Measurements from ENCODE around the gene PHLDB3. TPM values are rescaled to one million over a fixed set of nuclear protein-coding genes. Genes with fewer than 3 reads are reported as not detected.
"Not testable (repeated sequence)": the region's sequence is repeated elsewhere in the genome, so short reads cannot be mapped to it uniquely, and the experiment has no call there.

PHLDB3 gene
- total RNA-seq, 6 donors from 2014 or later, result 1.8 to 22.6 (median 13.8) TPM

DNA sequence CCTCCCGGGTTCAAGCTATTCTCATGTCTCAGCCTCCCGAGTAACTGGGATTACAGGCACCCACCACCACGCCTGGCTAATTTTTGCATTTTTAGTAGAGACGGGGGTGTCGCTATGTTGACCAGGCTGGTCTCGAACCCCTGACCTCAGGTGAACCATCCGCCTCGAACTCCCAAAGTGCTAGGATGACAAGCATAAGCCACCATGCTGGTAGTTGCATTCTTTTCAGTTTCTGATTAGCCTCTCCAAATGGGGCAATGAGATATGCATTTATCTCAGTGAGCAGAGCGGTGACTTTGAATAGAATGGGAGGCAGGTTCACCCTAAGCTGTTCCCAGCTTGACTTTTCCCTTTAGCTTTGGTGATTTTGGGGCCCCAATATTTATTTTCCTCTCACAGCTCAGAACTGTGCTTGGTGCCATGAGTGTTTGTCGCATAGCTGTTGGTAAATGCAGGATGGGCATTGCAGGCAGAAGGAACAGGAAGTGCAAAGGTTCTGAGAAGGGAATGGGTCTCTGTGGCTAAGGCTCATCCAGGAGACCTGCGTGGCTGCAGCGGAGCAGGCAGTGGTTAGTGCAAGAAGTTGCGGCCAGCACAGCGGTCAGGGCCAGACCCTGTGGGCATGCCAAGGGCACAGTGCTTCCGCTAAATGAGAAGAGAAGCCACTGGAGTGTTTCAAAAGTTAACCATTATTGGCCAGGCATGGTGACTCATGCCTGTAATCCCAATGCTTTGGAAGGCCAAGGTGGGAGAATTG is 59.8 kb downstream of the PHLDB3 start:
- DNase-seq, result peak in 1 of 2 donors; percentile 23

DNA sequence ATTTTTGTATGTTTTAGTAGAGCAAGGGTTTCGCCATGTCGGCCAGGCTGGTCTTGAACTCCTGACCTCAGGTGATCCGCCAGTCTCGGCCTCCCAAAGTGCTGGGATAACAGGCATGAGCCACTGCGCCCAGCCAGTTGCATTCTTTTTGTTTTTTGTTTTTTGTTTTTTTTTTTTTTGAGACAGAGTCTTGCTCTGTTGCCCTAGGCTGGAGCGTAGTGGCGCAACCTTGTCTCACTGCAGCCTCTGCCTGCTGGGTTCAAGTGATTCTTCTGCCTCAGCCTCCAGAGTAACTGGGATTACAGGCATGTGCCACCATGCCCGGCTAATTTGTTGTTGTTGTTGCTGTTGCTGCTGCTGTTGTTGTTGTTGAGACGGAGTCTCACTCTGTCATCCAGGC is 60.5 kb downstream of the PHLDB3 start:
- ATAC-seq (ENCODE audit: low FRiP score in 2 of 2), result not testable (repeated sequence)

More for the DNA sequence above, 59.8 kb downstream of the PHLDB3 start:
- Histone ChIP-seq H3K27ac (no peak overlapping the region), H3K4me1 (peaks cover 0 to 4% (median 2%) of the 10 kb centered on the region in 4 donors), H3K36me3 (no peaks in the 10 kb centered on the region), H3K4me3 (no peak overlapping the region), H3K9me3 (no peaks in the 10 kb centered on the region), H3K27me3 (no peaks in the 10 kb centered on the region)
- no peak for ATAC-seq (ENCODE audit: low FRiP score in 2 of 2)
- TF ChIP-seq CTCF (IDR thresholded peaks at IDR 0.05) (no peak), EP300 (IDR thresholded peaks at IDR 0.05) (no peak), POLR2AphosphoS5 (IDR thresholded peaks at IDR 0.05) (no peak), POLR2A (IDR thresholded peaks at IDR 0.05) (no peak)
- 83 to 90% methylated on average over 15 of the region's 15 CpGs for WGBS, 2 donors

DNA sequence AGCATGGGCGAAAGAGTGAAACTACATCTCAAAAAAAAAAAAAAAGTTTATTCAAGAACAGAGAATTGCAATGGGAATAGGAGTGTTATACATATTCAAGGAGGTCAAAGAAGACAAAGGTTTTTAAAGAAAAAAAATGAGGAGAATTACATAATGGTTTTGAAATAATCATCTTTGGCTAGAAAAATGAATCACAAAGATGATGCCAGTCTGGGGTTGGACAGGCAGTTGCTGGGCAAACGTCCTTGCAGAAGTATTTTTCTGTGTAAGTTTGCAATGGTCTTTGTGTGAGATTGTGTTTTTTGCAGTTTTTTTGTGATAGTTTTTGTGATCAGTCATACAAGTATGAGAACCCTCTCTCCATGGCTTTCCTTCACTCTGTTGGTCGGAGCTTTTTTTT is 62.8 kb downstream of the PHLDB3 start:
- H3K9me3 ChIP-seq, result no peaks in the 10 kb centered on the region

More for the DNA sequence above, 60.5 kb downstream of the PHLDB3 start:
- not testable (repeated sequence) for H3K36me3 ChIP-seq, H3K4me1 ChIP-seq, H3K4me3 ChIP-seq, H3K27ac ChIP-seq, DNase-seq, H3K9me3 ChIP-seq, H3K27me3 ChIP-seq
- WGBS, 2 donors, result 90 to 93% methylated on average over 9 of the region's 9 CpGs

GRCh38 chr19:43439709-43440063 is 64.9 kb downstream of the PHLDB3 start:
- no peak overlapping the region for H3K4me3 ChIP-seq
- DNase-seq (no peak), ATAC-seq (ENCODE audit: low FRiP score in 2 of 2) (no peak)
- no peaks in the 10 kb centered on the region for H3K36me3 ChIP-seq
- peak overlapping the region in 1 of 4 donors; percentile 66 for H3K27ac ChIP-seq
- no peak for TF ChIP-seq EP300 (IDR thresholded peaks at IDR 0.05)
- no peak for TF ChIP-seq CTCF (IDR thresholded peaks at IDR 0.05)
- H3K9me3 ChIP-seq, result no peaks in the 10 kb centered on the region
- H3K27me3 ChIP-seq, result no peaks in the 10 kb centered on the region
- H3K4me1 ChIP-seq, result peaks cover 13 to 19% (median 17%) of the 10 kb centered on the region in 4 donors

More for the DNA sequence above, 62.8 kb downstream of the PHLDB3 start:
- H3K4me1 ChIP-seq, result peaks cover 13 to 19% (median 17%) of the 10 kb centered on the region in 4 donors
- DNase-seq (no peak), ATAC-seq (ENCODE audit: low FRiP score in 2 of 2) (no peak)
- no peak overlapping the region for H3K27ac ChIP-seq
- no peaks in the 10 kb centered on the region for H3K27me3 ChIP-seq
- H3K36me3 ChIP-seq, result no peaks in the 10 kb centered on the region
- no peak for TF ChIP-seq CTCF (IDR thresholded peaks at IDR 0.05)
- 63 to 70% methylated on average over 3 of the region's 3 CpGs for WGBS, 2 donors
- H3K4me3 ChIP-seq, result no peak overlapping the region

DNA sequence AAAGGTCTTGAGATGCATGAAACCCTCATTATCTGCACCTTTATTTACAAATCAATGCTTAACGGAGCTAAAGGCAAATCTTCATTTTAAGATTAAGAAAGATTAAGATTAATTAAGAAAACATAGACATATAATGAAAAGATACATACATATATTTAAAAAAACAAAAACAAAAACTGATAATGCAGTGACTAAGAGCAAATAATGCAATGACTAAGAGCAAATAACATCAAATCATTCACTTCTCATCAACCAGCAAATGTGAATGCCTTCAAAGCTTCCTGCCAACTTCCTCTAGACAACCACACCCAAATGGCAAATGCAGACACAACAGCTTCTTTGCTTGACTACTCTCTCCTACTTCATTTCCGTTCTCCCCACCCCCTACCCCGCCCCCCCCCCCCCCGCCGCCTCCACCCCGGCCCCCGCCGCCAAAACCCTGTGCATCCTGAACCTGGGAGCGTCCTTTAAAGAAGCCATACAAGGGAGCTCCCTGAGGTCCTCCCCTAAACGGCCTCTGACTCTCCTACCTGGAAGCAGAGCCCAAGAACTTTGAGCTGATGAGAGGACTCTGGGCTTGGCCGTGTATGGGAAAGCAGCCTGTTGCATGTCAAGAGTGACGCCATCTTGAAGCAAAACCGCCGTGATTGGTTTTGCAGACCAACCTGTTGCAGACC is 65.4 kb downstream of the PHLDB3 start:
- 34 to 42% methylated on average over 9 to 12 of the region's 14 CpGs for WGBS, 2 donors
- Histone ChIP-seq H3K27me3 (no peaks in the 10 kb centered on the region), H3K4me1 (peaks cover 13 to 19% (median 17%) of the 10 kb centered on the region in 4 donors), H3K4me3 (no peak overlapping the region), H3K9me3 (no peaks in the 10 kb centered on the region), H3K27ac (peak overlapping the region; percentile 31 to 66 (median 38)), H3K36me3 (no peaks in the 10 kb centered on the region)
- DNase-seq (no peak), ATAC-seq (ENCODE audit: low FRiP score in 2 of 2) (peak; percentile 22 to 71)
- TF ChIP-seq POLR2A (IDR thresholded peaks at IDR 0.05) (no peak), EP300 (IDR thresholded peaks at IDR 0.05) (no peak), POLR2AphosphoS5 (IDR thresholded peaks at IDR 0.05) (no peak), CTCF (IDR thresholded peaks at IDR 0.05) (no peak)
